ENCODE measurements around the gene MAST1.
"Not testable (repeated sequence)": the region's sequence is repeated elsewhere in the genome, so short reads cannot be mapped to it uniquely, and the experiment has no call there.

The MAST1 gene

DNA sequence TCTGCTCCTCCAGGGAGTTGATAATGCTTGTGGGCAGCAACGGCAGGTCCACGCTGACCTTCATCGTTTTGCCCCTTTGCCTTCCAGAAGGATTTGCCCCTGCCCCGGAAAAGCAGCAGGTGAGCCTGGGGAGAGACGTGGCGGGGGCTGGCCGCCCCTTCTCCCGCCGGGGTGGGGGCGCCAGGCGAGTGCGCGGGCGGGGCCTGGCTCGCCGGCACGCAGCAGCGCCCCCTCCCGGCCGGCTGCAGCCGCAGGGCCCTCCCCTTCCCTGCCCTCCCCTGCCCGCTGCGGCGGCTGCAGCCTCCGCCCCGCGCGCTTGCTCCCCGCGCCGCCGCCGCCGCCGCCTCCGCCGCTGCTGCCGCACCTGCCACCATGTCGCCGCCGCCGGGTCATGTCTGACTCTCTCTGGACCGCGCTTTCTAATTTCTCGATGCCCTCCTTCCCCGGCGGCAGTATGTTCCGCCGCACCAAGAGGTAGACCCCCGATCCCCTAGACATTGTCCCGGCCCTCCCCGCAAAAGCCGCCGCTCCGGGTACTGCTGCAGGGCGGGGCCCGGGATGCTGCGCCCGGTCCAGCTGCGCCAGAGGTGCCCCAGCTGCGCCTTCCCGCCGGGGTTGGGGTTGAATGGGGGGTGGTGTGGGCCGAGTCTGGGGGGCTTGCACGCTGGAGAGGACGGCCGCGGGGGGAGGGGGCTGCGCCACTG, at the start of gene MAST1:
TSS of gene MAST1 (plus strand) at position 334 of the 704 bp plus-strand sequence. CDS start at position 392, 58 bp downstream.
- DNase-seq (ENCODE audit: low read depth in 2 of 3, low spot score in 2 of 3), result no peak

DNA sequence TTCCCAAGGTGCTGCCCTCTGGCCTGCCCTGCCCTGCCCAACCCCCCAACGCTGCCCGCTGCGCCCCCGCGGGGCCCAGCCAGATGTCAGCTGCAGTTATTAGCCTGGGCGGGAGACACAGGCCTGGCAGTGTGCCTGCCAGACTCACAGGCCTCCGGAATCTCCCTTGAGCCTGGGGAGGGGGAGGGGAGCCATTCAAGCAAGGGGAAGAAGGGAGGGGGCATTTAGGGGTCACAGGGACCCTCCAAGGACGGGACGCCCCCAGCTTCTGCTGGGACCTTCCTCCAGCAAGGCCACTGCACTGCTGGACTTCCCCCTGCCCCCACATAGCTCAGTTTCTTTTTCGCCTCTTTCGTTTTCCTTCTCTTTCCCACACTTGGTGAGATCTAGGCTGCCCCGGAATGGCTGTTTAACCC, 49.6 kb upstream of the MAST1 start:
- no peak for DNase-seq (ENCODE audit: low read depth in 2 of 3, low spot score in 2 of 3)

DNA sequence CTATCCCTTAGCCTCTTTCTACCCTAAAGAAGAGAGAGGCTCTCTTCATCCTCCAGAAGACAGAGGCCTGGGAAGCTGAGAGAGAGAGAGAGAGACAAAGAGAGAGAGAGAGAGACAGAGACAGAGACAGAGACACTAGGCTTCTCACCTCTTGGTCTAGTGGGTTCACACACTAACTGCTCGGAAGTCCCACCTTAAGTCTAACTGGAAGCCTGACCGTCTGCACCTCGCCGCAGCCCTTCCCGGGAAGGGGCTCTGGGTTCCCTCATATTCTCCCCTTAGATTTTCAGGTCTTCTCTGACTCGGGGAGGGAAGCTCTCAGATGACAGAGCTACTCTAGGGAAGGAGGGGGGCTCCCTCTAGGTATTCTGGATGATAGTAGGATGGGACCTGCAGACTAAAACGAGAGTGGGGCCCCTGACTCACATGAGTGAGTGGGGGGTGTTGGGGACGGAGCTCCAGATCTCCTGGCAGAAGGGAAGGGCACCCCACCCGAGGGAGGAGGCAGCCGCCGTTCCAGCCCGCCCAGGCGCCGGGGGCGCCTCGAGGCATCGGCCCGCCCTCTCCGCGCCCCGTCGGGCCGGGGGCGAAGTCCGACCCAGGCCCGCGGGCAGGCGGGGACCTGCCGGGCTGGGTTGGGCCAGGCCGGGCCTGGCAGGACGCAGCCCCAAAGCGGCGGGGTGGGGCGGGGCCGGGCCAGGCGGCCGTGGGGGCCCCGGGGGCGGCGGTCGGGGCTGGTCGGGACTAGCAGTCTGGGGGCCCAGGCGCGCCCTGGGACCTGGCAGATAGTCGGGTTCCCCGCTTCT, 49.0 kb upstream of the MAST1 start:
- DNase-seq (ENCODE audit: low read depth in 2 of 3, low spot score in 2 of 3), result no peak

DNA sequence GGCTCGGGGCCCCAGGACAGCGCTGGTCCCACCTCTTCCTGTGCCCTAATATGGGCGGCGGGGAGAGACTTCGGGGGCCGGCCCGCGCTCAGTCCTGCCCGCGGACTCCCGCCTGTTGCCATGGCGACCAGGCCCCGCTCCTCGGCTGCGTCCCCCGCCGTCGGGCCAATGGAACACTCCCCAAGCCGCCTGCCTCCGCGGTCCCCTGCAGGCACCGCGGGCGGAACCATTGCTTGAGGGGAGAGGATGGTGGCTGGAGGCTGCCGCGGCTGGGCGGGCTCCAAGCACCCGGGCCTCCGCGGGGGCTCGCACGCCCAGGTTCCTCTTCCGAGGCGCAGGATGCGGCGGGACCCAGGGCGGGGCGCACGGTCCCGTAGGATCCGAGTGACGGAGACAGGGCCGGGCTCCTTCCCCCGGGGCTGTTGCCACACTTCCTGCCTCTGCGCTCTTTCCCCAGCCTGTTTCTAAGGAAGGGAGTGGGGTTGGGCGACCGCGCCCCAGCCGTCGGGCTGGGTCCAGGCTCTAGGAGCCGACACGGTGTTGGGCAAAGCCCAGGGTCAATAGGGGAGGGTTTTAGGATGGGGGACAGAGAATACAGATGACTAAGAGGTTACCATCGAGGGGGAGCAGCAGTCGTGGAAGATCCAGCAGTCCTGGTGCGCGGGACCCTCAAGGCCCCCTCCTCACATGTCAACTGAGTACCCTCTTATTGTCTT, 48.3 kb upstream of the MAST1 start:
- DNase-seq (ENCODE audit: low read depth in 2 of 3, low spot score in 2 of 3), result peak; percentile 91 to 97 (median 93)

DNA sequence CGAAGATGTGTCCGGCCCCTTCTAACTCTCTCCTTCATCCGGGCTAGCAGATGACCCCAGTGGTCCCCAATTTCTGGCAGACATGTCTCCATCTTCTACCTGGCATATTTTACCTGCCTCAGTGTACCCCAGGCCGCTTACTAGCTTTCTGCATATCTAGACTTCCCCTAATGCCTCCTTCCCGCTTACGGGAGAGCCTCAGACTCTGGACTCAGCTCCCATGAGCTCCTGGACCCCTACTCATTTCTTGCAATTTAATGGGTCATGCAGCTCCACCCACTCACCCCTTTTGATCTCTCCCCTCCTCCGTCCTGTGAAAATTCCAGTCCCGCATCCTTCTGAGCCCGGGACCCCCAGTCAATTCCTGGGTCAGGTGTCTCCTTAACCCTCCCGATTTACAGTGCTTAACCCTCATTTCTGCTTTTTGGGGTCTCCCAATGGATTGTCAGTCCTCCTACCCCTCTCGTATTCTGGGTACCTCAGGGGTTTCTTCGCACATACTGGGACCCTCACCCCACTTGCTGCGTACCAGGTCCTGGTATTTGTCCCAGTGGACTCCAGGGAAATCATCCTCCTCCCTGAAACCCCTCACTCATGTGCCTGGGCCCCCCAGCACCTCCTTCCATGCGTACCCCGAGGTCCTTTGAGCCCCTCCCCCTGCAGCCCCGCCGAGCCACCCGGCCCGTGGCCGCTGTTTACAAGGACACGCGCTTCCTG, 47.5 kb upstream of the MAST1 start:
- no peak for DNase-seq (ENCODE audit: low read depth in 2 of 3, low spot score in 2 of 3)

DNA sequence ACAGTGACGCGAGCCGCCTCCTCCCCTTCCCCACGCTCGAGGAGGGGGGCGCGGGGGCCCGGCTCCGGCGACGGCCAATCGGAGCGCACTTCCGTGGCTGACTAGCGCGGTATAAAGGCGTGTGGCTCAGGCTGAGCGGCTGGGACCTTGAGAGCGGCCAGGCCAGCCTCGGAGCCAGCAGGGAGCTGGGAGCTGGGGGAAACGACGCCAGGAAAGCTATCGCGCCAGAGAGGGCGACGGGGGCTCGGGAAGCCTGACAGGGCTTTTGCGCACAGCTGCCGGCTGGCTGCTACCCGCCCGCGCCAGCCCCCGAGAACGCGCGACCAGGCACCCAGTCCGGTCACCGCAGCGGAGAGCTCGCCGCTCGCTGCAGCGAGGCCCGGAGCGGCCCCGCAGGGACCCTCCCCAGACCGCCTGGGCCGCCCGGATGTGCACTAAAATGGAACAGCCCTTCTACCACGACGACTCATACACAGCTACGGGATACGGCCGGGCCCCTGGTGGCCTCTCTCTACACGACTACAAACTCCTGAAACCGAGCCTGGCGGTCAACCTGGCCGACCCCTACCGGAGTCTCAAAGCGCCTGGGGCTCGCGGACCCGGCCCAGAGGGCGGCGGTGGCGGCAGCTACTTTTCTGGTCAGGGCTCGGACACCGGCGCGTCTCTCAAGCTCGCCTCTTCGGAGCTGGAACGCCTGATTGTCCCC, 46.8 kb upstream of the MAST1 start, which contains the start of gene JUNB:
TSS of gene JUNB (plus strand) at position 142 of the 706 bp plus-strand sequence. CDS start at position 428, 286 bp downstream.
- peak; percentile 95 to 98 (median 96) for DNase-seq (ENCODE audit: low read depth in 2 of 3, low spot score in 2 of 3)

DNA sequence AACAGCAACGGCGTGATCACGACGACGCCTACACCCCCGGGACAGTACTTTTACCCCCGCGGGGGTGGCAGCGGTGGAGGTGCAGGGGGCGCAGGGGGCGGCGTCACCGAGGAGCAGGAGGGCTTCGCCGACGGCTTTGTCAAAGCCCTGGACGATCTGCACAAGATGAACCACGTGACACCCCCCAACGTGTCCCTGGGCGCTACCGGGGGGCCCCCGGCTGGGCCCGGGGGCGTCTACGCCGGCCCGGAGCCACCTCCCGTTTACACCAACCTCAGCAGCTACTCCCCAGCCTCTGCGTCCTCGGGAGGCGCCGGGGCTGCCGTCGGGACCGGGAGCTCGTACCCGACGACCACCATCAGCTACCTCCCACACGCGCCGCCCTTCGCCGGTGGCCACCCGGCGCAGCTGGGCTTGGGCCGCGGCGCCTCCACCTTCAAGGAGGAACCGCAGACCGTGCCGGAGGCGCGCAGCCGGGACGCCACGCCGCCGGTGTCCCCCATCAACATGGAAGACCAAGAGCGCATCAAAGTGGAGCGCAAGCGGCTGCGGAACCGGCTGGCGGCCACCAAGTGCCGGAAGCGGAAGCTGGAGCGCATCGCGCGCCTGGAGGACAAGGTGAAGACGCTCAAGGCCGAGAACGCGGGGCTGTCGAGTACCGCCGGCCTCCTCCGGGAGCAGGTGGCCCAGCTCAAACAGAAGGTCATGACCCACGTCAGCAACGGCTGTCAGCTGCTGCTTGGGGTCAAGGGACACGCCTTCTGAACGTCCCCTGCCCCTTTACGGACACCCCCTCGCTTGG, 46.1 kb upstream of the MAST1 start:
- DNase-seq (ENCODE audit: low read depth in 2 of 3, low spot score in 2 of 3), result no peak

DNA sequence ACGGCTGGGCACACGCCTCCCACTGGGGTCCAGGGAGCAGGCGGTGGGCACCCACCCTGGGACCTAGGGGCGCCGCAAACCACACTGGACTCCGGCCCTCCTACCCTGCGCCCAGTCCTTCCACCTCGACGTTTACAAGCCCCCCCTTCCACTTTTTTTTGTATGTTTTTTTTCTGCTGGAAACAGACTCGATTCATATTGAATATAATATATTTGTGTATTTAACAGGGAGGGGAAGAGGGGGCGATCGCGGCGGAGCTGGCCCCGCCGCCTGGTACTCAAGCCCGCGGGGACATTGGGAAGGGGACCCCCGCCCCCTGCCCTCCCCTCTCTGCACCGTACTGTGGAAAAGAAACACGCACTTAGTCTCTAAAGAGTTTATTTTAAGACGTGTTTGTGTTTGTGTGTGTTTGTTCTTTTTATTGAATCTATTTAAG, 45.4 kb upstream of the MAST1 start:
- DNase-seq (ENCODE audit: low read depth in 2 of 3, low spot score in 2 of 3), result no peak

DNA sequence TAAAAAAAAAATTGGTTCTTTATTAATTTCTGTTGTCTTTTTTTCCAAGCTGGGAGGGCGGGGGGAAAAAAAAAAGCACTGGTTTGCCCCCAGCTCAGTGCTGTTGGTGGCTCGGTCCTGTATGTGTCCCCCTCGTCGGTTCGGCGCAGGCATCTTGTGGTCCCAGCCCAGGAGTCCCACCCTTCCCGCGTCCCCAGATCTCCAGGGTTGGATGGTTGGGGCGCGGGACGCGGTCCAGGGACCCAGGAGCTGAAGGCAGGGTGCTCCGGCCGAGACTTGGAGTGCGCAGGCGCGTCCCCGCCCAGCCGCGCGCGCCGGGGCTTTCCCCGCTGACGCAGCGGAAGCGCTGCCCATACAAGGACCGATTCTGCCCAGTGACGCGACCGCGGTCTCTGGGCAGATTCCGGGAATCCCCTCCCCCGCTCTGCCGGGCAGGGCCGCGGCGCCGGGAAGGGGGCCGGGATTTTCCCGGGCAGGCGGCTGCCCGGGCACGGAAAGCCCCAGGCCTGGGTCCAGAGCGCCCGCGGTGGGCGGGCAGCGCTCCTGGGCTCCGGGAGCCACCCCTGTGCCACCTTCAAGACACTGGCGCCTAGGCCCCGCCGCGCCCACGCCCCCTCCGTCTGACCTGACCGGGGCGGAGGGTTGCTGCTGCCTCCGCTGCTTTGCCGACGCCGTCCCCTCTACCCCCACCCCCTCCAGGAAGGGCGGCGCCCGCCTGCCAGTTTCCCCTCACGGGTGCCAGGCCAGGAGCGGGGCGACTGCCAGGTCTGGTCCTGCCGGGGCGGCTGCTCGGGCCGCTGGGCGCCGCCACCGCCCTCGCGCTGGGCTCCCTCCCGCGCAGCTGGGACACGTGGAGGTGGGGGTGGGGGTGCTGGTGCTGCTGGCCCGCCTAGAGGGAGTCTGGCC, 44.8 kb upstream of the MAST1 start:
- peak; percentile 81 to 96 (median 94) for DNase-seq (ENCODE audit: low read depth in 2 of 3, low spot score in 2 of 3)

DNA sequence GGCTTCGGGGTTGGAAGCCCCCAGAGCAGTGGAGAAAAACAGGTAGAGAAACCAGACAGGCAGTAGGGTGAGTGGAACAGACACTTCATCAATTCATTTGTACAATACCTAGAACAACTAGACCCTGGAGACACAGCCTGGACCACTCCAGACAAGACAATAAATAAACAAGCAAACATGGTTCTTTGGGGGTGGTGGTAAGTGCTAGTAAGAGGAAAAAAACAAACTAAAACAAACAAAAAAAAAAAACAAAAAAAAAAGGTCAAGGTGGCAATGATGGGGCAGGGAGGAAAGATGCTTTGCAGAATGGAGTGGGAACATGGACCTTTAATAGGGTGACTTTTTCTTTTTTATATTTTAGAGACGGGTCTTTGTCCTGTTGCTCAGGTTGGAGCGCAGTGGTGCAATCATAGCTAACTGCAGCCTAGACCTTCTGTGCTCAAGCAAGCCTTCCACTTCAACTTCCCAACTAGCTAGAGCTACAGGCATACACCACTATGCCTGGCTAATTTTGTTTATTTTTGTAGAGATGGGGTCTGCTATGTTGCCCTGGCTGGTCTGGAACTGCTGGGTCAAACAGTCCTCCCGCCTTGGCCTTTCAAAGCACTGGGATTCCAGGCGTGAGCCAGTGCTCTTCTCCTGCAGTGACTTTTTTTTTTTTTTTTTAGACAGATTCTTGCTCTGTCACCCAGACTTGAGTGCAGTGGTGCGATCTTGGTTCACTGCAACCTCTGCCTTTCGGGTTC, 43.9 kb upstream of the MAST1 start:
- no peak for DNase-seq (ENCODE audit: low read depth in 2 of 3, low spot score in 2 of 3)

DNA sequence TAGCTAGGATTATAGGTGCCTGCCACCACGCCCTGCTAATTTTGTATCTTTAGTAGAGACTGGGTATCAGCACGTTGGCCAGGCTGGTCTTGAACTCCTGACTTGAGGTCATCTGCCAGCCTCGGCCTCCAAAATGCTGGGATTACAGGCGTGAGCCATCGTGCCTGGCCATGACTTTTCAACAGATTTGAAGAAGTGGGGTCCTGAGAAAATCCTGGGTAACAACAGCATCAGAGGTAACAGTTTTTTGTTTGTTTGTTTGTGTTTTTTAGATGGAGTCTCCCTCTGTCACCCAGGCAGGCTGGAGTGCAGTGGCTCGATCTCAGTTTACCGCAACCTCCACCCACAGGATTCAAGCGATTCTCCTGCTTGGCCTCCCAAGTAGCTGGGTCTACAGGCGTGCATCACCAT, 43.3 kb upstream of the MAST1 start:
- no peak for DNase-seq (ENCODE audit: low read depth in 2 of 3, low spot score in 2 of 3)

DNA sequence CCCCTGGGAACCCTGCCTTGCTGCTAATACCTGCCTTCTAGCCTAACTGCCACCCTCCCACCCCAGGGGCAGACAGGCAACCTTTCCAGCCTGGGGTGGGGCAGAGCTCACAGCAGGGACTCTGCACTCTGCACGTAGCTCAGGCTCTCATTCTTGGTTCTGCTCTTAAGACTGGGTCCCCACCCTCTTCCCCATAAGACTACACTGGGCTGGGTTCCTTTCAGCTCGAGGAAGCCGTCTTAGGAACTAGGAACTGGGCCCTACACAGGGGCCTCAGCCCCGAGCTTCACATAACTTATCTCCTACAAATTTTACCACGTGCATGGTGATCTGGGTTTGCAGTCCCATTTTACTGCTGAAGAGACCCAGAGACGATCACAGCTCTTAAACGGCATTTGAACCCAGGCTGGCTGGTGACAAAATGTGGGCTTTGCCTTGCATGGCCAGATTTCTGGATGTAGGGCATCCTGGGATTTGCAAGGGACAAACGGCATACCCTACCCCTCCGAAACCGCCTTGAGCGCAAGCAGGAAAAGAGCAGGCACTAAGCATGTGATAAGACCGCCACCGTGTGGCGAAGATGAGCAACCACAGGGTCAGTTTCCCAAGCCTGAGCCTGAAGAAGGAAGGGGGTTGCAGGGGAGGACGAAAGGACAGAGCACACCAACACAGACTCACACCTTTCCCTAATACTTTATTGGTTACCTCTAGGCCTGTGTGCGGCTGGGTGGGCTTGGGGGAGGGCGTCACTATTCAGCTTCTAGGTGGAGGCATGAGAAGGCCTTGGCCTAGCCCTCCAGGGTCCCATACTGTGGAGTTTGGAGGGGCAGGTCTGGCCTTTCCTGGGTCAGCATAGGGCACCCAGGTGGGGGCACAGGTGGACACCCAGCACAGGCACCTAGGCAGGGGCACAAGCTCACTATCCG, 41.9 kb upstream of the MAST1 start:
- DNase-seq (ENCODE audit: low read depth in 2 of 3, low spot score in 2 of 3), result no peak

DNA sequence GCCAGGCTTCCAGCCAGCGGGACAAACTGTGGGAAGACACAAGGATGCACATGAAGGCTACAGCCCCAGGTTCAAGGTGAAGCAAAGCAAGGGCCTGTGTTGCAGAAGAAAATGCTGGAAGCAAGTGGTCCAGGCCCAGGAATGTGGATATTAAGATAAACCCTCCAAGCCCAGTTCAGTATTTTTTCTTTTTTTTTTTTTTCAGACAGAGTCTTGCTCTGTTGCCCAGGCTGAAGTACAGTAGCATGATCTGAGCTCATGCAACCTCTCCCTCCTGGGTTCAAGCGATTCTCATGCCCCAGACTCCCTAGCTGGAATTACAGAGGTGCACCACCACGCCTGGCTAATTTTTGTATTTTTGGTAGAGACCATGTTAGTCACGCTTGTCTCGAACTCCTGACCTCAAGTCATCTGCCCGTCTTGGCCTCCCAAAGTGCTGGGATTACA, 41.2 kb upstream of the MAST1 start:
- no peak for DNase-seq (ENCODE audit: low read depth in 2 of 3, low spot score in 2 of 3)

DNA sequence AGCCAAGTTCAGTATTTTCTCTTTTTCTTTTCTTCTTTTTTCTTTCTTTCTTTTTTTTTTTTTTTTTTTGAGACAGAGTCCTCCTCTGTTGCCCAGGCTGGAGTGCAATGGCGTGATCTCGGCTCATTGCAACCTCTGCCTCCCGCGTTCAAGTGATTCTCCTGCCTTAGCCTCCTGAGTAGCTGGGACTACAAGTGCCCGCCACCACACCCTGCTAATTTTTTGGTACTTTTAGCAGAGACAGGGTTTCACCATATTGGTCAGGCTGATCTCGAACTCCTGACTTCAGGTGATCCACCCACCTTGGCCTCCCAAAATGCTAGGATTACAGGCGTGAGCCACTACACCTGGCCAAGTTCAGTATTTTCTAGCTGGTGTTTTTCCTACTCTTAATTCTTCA, 40.7 kb upstream of the MAST1 start:
- DNase-seq (ENCODE audit: low read depth in 2 of 3, low spot score in 2 of 3), result not testable (repeated sequence)

DNA sequence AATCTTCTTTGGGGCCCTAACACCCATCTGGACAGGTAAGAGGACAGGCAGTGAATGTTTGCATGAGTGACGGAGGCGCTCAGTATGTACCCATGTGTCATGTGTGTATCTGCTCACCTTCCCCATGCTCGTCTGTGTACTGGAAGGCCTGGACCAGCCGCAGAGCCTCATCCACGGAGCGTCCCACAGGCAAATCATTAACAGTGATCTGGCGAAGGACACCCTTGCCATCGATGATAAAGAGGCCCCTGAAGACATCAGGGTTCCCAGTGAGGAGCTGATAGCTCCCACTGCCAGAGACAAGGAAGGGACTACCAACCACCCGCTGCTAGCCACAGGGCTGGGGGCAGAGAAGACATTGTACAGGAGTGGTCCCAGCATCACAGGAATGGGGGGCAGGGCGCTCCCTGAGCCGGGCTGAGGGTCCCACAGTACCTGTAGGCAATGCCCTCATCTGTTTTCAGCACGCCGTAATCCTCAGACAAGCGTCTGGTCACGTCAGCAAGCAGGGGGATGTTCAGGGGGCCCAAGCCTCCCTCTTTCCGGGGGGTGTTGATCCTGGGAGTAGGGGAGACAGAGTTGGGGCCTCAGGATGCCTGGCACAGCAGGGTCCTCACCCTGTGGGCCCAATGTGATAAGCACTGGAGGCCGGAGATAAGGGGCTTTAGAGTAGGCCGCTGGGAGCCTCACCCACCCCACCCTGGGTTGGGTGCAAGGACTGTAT, 38.4 kb upstream of the MAST1 start:
- no peak for DNase-seq (ENCODE audit: low read depth in 2 of 3, low spot score in 2 of 3)

DNA sequence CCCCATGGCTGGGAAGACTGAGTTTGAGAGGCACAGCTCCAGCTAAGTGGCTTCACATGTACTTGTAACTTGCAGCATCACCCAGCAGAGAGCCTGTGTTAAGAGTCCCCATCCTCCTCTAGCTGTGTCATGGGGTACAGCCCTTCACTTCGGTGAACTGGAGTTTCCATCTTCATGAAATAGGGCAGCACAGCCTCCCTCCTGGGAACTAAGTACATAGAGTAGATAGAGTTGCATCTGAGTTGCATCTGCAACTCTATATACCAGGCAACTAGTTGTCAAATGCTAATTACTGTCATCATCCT, 37.9 kb upstream of the MAST1 start:
- DNase-seq (ENCODE audit: low read depth in 2 of 3, low spot score in 2 of 3), result no peak
